BJ (cell line): Measurements from ENCODE around the gene DBT. TPM values are rescaled to one million over a fixed set of nuclear protein-coding genes. Genes with fewer than 3 reads are reported as not detected.

Experiments
- CTCF ChIA-PET: fragments of 350-600 bp; formaldehyde crosslinking; extraction: SDS; loops from one replicate; lab custom pipeline; 2021; ENCODE audit warnings: antibody characterized with exemption, inconsistent platforms; lab: Yijun Ruan, JAX
- POLR2A ChIA-PET: fragments of 300-600 bp; sonication (Branson Sonifier 250); formaldehyde crosslinking; extraction: SDS; loops from one replicate; lab custom pipeline; 2021; ENCODE audit warnings: antibody characterized with exemption; lab: Charles Lee
- DNase-seq: peaks from one replicate; pipeline ENCODE4 v3.0.0-alpha.2; 2011; ENCODE audit warnings: low read depth
- H3K27me3 ChIP-seq: 2 replicates; pipeline ENCODE4 v1.6.0; 2011; ENCODE audit warnings: low read length; ENCODE audit not compliant: control insufficient read depth, insufficient read depth
- H3K36me3 ChIP-seq: 2 replicates; pipeline ENCODE4 v1.5.1; 2011; ENCODE audit warnings: low read length; ENCODE audit not compliant: control insufficient read depth, insufficient read depth
- H3K4me3 ChIP-seq: 2 replicates; pipeline ENCODE4 v1.5.1; 2011; ENCODE audit warnings: low read depth, mild to moderate bottlenecking, control low read depth, low read length
- polyA plus RNA-seq: library from polyadenylated mRNA; depleted of rRNA; stranded (reverse); fragments of >200 nt; gene quantifications from 2 replicates; pipeline ENCODE4 v1.2.3, GENCODE V29; 2011
- TF ChIP-seq, protein P1 (sequence below): IDR thresholded peaks from 2 replicates; pipeline ENCODE4 v1.5.1; 2011; ENCODE audit warnings: low read depth, mild to moderate bottlenecking, control low read depth, inconsistent platforms, low read length, moderate library complexity; ENCODE audit not compliant: insufficient read depth

Gene DBT
- polyA plus RNA-seq, 1 experiment, result 3.5 TPM

DNA sequence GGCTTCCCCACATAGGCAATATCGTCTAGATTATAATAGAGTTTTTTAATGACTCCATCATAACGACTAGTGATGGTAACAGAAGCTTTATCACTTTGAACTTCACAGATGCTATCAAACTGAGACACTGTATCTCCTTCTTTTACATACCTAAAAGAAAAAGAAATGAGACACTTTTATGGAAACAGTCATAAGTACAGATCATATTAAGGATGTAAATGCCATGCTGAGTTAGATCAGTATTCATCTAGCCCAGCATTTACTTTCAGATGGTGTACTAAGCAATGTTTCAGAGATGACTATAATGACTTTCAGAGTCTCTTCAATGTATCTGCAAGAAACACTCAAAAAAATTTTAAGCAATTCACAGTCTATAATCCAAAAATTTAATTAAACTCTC, 18.9 kb downstream of the DBT start:
- Histone ChIP-seq H3K4me3 (no peak overlapping the region), H3K27me3 (no peaks in the 10 kb centered on the region), H3K36me3 (no peaks in the 10 kb centered on the region)
- ChIA-PET CTCF (no interaction called here), POLR2A (no interaction called here)
- TF ChIP-seq, protein P1, sequence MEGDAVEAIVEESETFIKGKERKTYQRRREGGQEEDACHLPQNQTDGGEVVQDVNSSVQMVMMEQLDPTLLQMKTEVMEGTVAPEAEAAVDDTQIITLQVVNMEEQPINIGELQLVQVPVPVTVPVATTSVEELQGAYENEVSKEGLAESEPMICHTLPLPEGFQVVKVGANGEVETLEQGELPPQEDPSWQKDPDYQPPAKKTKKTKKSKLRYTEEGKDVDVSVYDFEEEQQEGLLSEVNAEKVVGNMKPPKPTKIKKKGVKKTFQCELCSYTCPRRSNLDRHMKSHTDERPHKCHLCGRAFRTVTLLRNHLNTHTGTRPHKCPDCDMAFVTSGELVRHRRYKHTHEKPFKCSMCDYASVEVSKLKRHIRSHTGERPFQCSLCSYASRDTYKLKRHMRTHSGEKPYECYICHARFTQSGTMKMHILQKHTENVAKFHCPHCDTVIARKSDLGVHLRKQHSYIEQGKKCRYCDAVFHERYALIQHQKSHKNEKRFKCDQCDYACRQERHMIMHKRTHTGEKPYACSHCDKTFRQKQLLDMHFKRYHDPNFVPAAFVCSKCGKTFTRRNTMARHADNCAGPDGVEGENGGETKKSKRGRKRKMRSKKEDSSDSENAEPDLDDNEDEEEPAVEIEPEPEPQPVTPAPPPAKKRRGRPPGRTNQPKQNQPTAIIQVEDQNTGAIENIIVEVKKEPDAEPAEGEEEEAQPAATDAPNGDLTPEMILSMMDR, result no peak
- no peak for DNase-seq

DNA sequence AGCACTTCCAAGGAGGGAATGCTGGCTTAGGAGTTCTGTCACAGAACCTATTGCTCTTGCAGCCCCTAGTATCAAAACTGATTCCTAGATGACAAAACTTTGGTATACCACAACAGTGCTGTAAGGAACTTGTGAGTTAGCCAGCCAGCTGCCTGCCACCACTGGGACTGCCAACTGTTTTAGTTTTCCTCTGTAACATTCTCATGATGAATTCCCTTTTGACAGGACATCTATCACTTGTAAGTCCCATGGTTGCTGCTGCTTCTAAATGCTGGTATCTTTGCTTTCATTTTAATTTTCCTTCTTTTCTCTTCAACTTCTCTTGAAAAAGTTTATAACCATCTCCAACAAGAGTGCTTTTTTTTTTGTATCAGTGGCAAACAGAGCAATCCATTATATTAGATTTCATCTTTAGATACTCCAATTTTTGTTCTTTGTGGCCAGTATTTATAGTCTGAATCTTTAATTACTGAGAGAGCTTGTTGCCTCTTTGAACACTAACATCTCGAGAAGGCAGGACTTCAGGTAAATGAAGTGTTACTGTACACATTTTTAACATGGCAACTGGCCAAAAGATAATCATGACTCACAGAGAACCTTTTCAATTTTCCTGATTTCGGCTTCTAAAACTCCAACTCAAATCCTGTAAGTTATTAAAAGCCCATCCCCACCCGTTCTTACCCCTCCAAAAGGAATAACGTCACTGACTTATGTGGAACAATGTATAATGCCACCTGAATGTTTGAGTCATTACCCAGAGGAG, 19.8 kb downstream of the DBT start:
- Histone ChIP-seq H3K27me3 (no peaks in the 10 kb centered on the region), H3K4me3 (no peak overlapping the region), H3K36me3 (no peaks in the 10 kb centered on the region)
- no peak for DNase-seq
- TF ChIP-seq, protein P1, result no peak
- CTCF ChIA-PET, result no interaction called here
- POLR2A ChIA-PET, result no interaction called here

DNA sequence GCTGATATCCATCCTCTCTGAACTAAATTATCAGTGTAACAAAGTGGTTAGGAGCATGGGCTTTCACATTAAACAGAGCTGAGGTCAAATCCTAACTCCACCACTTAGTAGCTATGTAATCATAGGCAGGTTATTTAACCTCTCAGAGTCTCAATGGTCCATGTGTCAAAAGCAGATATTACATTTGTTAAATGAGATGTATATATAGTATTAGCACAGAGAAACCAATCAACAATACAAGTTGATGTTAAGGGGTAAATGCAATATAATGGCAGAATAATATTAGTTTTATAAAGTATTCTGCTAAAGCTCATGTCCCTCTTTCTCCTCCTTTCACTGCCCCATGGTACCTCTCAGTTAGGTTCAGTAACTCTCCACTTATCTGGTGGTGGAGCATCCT, 27.2 kb downstream of the DBT start:
- TF ChIP-seq, protein P1, result no peak
- ChIA-PET CTCF (no interaction called here), POLR2A (no interaction called here)
- Histone ChIP-seq H3K36me3 (peaks cover 6% of the 10 kb centered on the region), H3K4me3 (no peak overlapping the region), H3K27me3 (no peaks in the 10 kb centered on the region)
- DNase-seq, result no peak

DNA sequence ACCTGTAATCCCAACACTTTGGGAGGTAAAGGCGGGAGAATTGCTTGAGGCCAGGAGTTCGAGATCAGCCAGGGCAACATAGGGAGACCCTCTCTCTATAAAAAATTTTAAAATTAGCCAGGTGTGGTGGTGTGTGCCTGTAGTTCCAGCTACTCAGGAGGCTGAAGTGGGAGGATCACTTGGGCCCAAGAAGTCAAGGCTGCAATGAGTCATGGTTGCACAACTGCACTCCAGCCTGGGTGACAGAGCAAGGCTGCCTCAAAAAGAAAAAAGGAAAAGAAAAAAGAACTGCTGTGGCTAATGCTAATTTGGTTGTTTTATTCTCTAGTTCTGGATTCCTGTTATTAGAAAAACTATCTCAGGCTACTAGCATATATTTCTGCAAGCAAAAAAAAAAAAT, 29.8 kb downstream of the DBT start:
- no peak for DNase-seq
- H3K4me3 ChIP-seq, result no peak overlapping the region
- H3K36me3 ChIP-seq, result peaks cover 6% of the 10 kb centered on the region
- ChIA-PET POLR2A (no interaction called here), CTCF (no interaction called here)
- TF ChIP-seq, protein P1, result no peak
- H3K27me3 ChIP-seq, result no peaks in the 10 kb centered on the region

DNA sequence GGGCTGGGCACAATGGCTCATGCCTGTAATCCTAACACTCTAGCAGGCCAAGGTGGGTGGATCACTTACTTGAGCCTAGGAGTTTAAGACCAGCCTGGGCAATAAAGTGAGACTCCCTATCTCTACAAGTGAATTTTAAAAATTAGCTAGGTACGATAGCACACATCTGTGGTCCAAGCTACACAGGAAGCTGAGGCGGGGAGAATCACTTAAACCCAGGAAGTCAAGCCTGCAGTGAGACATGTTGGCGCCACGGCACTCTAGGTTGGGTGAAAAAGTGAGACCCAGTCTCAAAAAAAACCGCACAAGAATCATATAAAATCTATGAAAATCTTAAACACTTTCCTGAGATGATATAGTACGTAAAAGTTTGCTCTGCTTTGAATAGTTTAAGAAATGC, 30.2 kb downstream of the DBT start:
- Histone ChIP-seq H3K36me3 (peaks cover 7% of the 10 kb centered on the region), H3K27me3 (no peaks in the 10 kb centered on the region), H3K4me3 (no peak overlapping the region)
- ChIA-PET POLR2A (no interaction called here), CTCF (interaction anchor here (0.6 kb wide), 1 partner anchor 182 kb away, joined by 3 read pairs; a partner anchor contains a TSS)
- DNase-seq, result no peak
- TF ChIP-seq, protein P1, result no peak
